Mesothelial cell of epicardium (in vitro differentiated cells): ENCODE measurements around the gene FAM120A. TPM values are rescaled to one million over a fixed set of nuclear protein-coding genes. Genes with fewer than 3 reads are reported as not detected.

Source experiments
- DNase-seq, 2 experiments: peaks; one replicate each; pipeline ENCODE4 v3.0.0; 2021; ENCODE audit warnings: low spot score in 2 of 2; ENCODE audit not compliant: unreplicated experiment in 2 of 2
- H3K27ac Mint-ChIP-seq: 2 replicates; pipeline ENCODE4 v1.8.0; 2021; ENCODE audit warnings: mixed read lengths
- H3K27me3 Mint-ChIP-seq: 2 replicates; pipeline ENCODE4 v1.8.0; 2021; ENCODE audit warnings: low read depth, mixed read lengths
- H3K36me3 Mint-ChIP-seq: 2 replicates; pipeline ENCODE4 v1.8.0; 2021; ENCODE audit warnings: mixed read lengths
- H3K4me1 Mint-ChIP-seq: 2 replicates; pipeline ENCODE4 v1.8.0; 2021; ENCODE audit warnings: mixed read lengths
- H3K4me3 Mint-ChIP-seq: 2 replicates; pipeline ENCODE4 v1.8.0; 2021; ENCODE audit warnings: mild to moderate bottlenecking, moderate library complexity, mixed read lengths
- H3K9me3 Mint-ChIP-seq: 2 replicates; pipeline ENCODE4 v1.8.0; 2021; ENCODE audit warnings: mixed read lengths
- total RNA-seq: library from RNA; stranded (reverse); gene quantifications from 3 replicates; pipeline ENCODE4 v1.2.1, GENCODE V29; 2021
- TF ChIP-seq, protein P1 (sequence below): fragments of 200-600 bp; sonication (generic); IDR thresholded peaks from one replicate; pipeline ENCODE4 v1.5.0; 2021; ENCODE audit warnings: antibody characterized with exemption; ENCODE audit not compliant: unreplicated experiment

The FAM120A gene
- total RNA-seq, 1 donor from 2014 or later, result 59.4 TPM

DNA sequence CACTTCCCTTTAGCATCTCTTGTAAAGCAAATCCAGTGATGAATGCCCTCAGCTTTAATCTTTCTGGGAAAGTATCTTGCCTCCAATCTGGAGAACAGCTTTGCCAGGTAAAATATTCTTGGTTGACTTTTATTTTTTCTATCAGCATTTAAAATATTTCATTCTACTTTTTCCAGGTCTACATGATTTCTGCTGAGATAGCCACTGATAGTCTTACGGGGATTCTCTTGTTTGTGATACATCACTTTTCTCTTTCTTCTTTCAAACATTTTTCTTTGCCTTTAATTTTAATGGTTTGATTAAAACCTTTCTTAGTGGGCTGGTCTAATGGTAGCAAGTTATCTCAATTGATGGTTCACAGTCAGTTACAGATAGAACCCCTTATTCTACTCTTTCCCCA, 33.9 kb upstream of the FAM120A start:
- H3K4me3 Mint-ChIP-seq, result no peak overlapping the region
- TF ChIP-seq, protein P1, sequence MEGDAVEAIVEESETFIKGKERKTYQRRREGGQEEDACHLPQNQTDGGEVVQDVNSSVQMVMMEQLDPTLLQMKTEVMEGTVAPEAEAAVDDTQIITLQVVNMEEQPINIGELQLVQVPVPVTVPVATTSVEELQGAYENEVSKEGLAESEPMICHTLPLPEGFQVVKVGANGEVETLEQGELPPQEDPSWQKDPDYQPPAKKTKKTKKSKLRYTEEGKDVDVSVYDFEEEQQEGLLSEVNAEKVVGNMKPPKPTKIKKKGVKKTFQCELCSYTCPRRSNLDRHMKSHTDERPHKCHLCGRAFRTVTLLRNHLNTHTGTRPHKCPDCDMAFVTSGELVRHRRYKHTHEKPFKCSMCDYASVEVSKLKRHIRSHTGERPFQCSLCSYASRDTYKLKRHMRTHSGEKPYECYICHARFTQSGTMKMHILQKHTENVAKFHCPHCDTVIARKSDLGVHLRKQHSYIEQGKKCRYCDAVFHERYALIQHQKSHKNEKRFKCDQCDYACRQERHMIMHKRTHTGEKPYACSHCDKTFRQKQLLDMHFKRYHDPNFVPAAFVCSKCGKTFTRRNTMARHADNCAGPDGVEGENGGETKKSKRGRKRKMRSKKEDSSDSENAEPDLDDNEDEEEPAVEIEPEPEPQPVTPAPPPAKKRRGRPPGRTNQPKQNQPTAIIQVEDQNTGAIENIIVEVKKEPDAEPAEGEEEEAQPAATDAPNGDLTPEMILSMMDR, result no peak
- peaks cover 24% of the 10 kb centered on the region for H3K9me3 Mint-ChIP-seq
- DNase-seq, result no peak
- peaks cover 8% of the 10 kb centered on the region for H3K27me3 Mint-ChIP-seq
- no peaks in the 10 kb centered on the region for H3K4me1 Mint-ChIP-seq
- H3K27ac Mint-ChIP-seq, result no peak overlapping the region
- H3K36me3 Mint-ChIP-seq, result peaks cover 8% of the 10 kb centered on the region

DNA sequence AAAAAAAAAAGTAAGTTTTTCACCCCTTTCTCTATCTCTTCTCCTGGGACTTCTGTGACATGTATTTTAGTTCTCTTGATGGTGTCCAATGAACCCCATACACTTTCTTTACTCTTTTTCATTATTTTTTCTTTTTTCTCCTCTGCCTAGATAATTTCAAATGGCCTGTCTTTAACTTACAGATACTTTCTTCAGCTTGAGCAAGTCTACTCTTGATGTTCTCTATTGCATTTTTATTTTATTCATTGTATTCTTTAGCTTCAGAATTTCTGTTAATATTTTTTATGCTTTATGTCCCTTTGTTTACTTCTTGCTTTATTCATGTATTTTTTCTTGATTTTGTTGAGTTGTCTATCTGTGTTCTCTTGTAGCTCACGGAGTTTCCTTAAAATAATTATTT, 32.5 kb upstream of the FAM120A start:
- no peak for DNase-seq
- Mint-ChIP-seq H3K4me1 (peaks cover 4% of the 10 kb centered on the region), H3K9me3 (peaks cover 15% of the 10 kb centered on the region), H3K27ac (no peak overlapping the region), H3K36me3 (peaks cover 8% of the 10 kb centered on the region), H3K4me3 (no peak overlapping the region), H3K27me3 (peaks cover 2% of the 10 kb centered on the region)
- TF ChIP-seq, protein P1, result no peak

DNA sequence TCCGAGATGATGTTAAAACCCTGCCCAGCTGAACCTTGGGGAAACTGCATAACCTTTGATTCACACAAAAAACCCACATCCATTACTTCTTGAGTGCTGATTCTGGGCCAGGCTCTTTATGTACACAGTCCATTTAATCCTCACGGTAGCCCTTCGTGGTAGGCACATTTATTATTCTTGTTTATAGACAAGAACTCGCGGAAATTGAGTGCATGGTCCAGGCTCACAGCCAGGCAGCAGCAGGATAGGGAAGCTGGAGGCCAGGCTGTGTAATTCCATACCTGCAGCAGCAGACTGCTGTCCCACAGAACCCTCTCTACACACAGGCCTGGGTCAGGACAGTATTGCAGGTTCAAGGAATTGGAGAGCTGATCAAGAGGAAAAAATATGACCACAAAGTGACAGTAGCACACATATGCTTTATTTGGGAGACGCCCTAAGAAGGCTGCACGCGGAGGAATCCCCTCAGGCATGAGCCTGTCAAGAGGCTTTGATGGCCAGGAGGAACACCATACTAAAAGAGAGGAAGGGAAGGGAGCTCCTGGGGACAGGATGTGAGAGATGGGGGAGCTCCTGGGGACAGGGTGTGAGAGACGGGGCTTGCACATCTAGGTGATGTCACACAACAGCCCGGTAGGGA, 28.4 kb upstream of the FAM120A start:
- Mint-ChIP-seq H3K9me3 (peaks cover 39% of the 10 kb centered on the region), H3K4me3 (no peak overlapping the region), H3K27ac (no peak overlapping the region), H3K4me1 (peaks cover 4% of the 10 kb centered on the region), H3K27me3 (no peaks in the 10 kb centered on the region), H3K36me3 (peaks cover 7% of the 10 kb centered on the region)
- DNase-seq, result no peak
- TF ChIP-seq, protein P1, result no peak

DNA sequence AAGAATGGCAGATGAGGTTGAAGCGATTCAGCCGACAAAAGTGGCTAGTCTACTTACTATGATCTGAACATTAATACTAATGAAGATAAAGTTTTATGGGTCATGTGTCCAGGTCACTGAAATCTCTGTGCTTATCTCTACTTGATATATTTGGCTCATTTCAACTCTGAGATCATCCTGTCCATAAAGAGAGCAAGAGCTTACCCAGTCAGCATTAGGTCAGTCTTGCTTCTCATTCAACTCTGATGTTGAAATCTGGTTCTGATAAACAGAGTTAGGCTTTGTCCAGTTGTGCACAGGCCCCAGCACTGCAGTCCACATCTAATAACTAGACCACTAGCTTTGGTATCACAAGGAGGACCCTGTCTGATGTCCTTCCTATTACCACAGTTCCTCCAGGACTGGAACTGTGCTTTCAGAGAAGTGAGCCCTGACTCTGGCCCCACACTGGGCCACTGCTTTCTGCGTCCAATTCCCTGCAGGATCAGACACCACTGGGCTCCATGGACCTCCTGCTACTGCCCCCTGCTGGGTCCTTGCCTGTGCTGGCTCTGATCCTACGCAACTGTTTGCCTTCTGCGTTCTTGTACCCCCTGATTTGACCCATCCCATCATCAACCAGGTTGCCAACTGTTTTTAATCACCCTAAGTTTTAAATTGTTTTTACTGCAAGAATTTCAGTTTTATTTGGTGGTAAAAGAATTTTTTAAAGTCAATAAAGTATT, 23.7 kb upstream of the FAM120A start:
- Mint-ChIP-seq H3K4me1 (peaks cover 13% of the 10 kb centered on the region), H3K4me3 (no peak overlapping the region), H3K27ac (no peak overlapping the region), H3K36me3 (peaks cover 4% of the 10 kb centered on the region), H3K27me3 (no peaks in the 10 kb centered on the region), H3K9me3 (peaks cover 31% of the 10 kb centered on the region)
- TF ChIP-seq, protein P1, result no peak
- DNase-seq, result no peak

DNA sequence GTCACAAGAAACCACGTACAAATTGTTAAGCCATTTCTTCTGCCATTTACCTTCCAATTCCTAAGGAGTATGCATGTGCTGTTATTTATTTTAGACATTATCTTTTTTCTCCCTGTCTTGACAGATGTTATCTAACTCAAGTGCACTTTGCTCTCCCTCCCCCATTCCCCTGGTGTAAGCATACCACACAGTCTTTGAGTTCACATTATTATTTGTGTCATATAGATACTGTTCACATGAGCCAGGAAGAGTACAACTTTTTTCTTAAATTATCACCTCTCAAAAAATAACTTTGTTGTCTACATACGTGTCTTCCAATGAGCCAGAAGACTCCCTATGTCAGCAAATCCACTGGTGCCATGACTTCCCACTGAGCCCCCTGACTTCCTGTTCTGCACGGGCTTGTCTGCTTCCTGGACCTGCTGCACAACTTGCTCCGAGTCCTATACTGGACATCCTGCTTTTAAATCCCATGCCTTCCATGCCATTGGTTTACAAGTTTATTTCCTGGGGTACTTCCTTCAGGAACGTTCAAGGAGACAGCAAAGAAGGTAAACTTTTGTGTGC, 19.9 kb upstream of the FAM120A start:
- peak overlapping the region; percentile 11 for H3K27ac Mint-ChIP-seq
- H3K36me3 Mint-ChIP-seq, result peaks cover 1% of the 10 kb centered on the region
- peaks cover 8% of the 10 kb centered on the region for H3K4me1 Mint-ChIP-seq
- no peak overlapping the region for H3K4me3 Mint-ChIP-seq
- TF ChIP-seq, protein P1, result no peak
- peaks cover 14% of the 10 kb centered on the region for H3K9me3 Mint-ChIP-seq
- no peaks in the 10 kb centered on the region for H3K27me3 Mint-ChIP-seq
- no peak for DNase-seq
